Stimulated activated CD8-positive, alpha-beta memory T cell treated with anti-CD3 and anti-CD28 coated beads, Interleukin-15, amount 100 ng/mL, for 48 hours (primary cell): ENCODE data around the gene EPS15.
"Not testable (repeated sequence)": the region's sequence is repeated elsewhere in the genome, so short reads cannot be mapped to it uniquely, and the experiment has no call there.

ENCODE experiments used
- DNase-seq, 2 donors: peaks; one replicate each; pipeline ENCODE4 v3.0.0-alpha.2; 2020; ENCODE audit warnings: low read depth in 2 of 2

The EPS15 gene

GRCh38 chr1:51425955-51426354, 93.1 kb downstream of the EPS15 start:
- DNase-seq = no peak

DNA sequence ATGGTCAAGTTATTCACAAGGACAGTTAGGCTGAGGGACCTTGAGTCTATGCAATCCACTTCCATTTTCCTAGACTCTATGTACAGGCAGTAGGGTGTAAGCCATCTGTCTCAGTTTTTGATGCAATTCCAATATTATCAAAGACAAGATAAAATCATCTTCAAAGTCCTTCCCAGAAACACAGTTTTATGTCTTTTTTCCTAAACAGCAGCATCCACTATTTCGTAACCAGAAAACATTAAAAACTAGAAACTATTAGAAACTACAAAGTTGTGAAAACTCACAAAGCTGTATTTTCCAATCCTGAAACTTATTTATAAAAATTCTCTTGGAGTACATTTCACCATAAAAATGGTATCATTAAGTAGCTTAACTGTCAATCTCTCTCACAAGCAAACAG, 93.8 kb downstream of the EPS15 start:
- no peak for DNase-seq

DNA sequence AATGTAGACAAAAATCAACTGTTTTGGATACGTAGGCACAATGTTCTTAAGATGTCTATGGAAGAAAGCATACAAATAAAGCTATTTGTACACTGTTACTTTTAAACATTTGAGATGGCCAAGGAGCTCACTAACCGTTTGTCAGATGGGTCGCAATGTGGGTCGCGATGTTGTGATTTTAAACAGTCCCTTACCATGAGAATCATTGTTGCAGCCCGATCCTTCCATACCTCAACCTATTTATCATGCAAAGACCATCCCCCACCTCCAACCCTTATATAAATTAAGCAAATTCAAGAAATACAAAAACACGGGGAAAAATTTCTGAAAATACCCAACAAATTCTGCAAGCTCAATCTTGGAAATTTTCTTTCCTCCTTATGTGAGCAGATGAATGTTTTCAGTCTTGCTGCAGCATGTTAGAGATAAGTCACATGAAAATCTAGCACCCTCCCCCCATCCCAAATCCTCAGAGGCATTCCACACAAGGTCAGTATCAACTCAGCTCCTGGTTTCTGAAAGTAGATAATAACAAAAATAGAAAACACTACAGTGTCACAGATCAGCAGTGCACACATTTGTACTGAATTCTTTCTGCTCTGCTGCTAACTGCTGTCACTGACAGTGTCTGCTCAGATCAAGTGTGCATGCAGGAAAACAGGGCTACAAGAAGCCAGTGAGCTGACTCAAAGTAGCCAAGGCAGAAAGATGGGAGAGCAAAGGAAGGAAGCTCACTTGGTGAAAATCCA, 95.8 kb downstream of the EPS15 start:
- DNase-seq = no peak

GRCh38 chr1:51422367-51423072, 96.5 kb downstream of the EPS15 start:
- no peak for DNase-seq

GRCh38 chr1:51421964-51422363, 97.1 kb downstream of the EPS15 start:
- no peak for DNase-seq

- DNase-seq = no peak
These were observed 98.0 kb downstream of the EPS15 start for GRCh38 chr1:51420867-51421627.

DNA sequence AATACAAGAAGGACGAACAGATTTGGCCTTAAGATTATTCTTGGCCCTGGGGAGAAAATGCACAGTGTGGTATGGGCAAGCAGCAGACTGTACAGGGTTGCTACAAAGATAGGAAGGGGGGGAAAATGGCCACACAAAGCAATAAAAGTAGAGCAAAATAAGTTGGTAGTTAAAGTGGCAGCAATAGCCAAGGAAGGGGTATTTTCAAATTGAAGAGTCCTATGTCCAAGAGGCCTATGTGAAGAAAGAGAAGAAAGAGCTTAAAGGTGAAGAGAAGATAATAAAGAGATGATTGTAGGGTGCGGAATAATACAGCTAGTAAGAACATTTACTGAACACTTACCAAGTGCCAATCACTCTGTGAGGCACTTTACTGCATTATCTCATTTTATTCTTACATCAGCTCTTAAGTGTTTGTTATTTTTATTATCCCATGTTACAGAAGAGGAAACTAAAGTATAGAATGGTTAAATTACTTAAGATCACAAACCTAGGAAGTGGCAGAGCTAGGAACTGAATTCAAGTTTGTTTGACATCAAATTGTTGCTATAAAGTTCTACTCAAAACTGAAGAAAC, 100.6 kb downstream of the EPS15 start:
- DNase-seq = no peak

- DNase-seq = no peak
These were observed 101.3 kb downstream of the EPS15 start for GRCh38 chr1:51417496-51418383.

- no peak for DNase-seq
These were observed 102.2 kb downstream of the EPS15 start for GRCh38 chr1:51416910-51417309.

DNA sequence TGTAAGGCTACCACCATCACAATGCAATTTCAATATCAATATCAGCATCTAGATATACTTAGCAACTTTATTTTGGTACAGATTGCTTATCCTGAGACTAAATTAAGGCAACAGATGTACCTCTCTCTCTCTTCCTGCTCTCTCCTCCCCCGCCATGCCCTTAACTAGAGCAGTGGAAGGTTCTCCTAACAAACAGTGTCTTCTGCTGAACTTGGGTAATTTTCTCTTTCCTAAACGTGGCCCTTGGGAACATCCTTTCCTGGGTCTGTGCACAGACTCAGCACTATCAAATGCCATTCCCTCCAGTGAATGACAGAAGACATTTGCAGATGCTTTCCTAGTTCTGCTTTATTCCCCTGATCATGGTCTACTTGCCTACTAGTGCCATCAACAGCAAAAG, 103.1 kb downstream of the EPS15 start:
- DNase-seq = no peak

GRCh38 chr1:51414811-51415210, 104.3 kb downstream of the EPS15 start:
- no peak for DNase-seq

- not testable (repeated sequence) for DNase-seq
These were observed 107.2 kb downstream of the EPS15 start for GRCh38 chr1:51411820-51412219.

GRCh38 chr1:51410568-51411460, 108.3 kb downstream of the EPS15 start:
- DNase-seq = no peak

- DNase-seq = not testable (repeated sequence)
These were observed 109.1 kb downstream of the EPS15 start for GRCh38 chr1:51409755-51410541.

GRCh38 chr1:51392241-51392640, 126.8 kb downstream of the EPS15 start:
- no peak for DNase-seq

DNA sequence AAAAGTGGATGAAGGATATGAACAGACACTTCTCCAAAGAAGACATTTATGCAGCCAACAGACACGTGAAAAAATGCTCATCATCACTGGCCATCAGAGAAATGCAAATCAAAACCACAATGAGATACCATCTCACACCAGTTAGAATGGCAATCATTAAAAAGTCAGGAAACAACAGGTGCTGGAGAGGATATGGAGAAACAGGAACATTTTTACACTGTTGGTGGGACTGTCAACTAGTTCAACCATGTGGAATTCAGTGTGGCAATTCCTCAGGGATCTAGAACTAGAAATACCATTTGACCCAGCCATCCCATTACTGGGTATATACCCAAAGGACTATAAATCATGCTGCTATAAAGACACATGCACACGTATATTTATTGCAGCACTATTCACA, 128.4 kb downstream of the EPS15 start:
- DNase-seq = not testable (repeated sequence)

- not testable (repeated sequence) for DNase-seq
These were observed 131.8 kb downstream of the EPS15 start for GRCh38 chr1:51387288-51387687.

- DNase-seq = not testable (repeated sequence)
These were observed 132.8 kb downstream of the EPS15 start for GRCh38 chr1:51386259-51386658.

GRCh38 chr1:51385776-51386175, 133.3 kb downstream of the EPS15 start:
- DNase-seq = no peak
